OCI-LY7 (cell line): Measurements from ENCODE around the gene ZNF831. TPM values are rescaled to one million over a fixed set of nuclear protein-coding genes. Genes with fewer than 3 reads are reported as not detected.

Experiments
- BruUV-seq: library from RNA; stranded (reverse); fragments of 400-500 nt; replicated peaks from 2 replicates; lab custom pipeline; 2021; lab: Mats Ljungman, UMichigan
- CTCF ChIA-PET: fragments of 300-600 bp; sonication (Branson Sonifier 250); formaldehyde crosslinking; loops from one replicate; lab custom pipeline; 2022; ENCODE audit warnings: antibody characterized with exemption; ENCODE audit not compliant: unreplicated experiment; lab: Charles Lee
- POLR2A ChIA-PET: fragments of 300-600 bp; sonication (Branson Sonifier 250); formaldehyde crosslinking; loops from one replicate; lab custom pipeline; 2022; ENCODE audit warnings: antibody characterized with exemption; lab: Charles Lee
- DNase-seq: peaks from one replicate; pipeline ENCODE4 v3.0.0-alpha.2; 2015; ENCODE audit warnings: low spot score
- H2AFZ ChIP-seq: fragments of 200-600 bp; sonication (generic), shearing (Covaris generic); 2 replicates; pipeline ENCODE4 v1.6.1; 2014; ENCODE audit warnings: mild to moderate bottlenecking, antibody characterized with exemption, low read length, moderate library complexity
- H3K27ac ChIP-seq: fragments of 200-600 bp; sonication (generic); 2 replicates; pipeline ENCODE4 v1.5.1; 2014; ENCODE audit warnings: mixed run types, low read depth, mild to moderate bottlenecking, moderate library complexity, low read length, inconsistent platforms; ENCODE audit not compliant: poor library complexity, severe bottlenecking
- H3K36me3 ChIP-seq: fragments of 200-600 bp; sonication (generic); 2 replicates; pipeline ENCODE4 v1.6.1; 2014; ENCODE audit warnings: mild to moderate bottlenecking, antibody characterized with exemption, low read length, moderate library complexity, mixed read lengths; ENCODE audit not compliant: insufficient read depth
- H3K4me1 ChIP-seq: fragments of 200-600 bp; sonication (generic); 2 replicates; pipeline ENCODE4 v1.5.1; 2014; ENCODE audit warnings: mild to moderate bottlenecking, low read length; ENCODE audit not compliant: insufficient read depth, poor library complexity, severe bottlenecking
- H3K4me2 ChIP-seq: fragments of 200-600 bp; sonication (generic); 2 replicates; pipeline ENCODE4 v1.6.1; 2014; ENCODE audit warnings: mild to moderate bottlenecking, low read length
- H3K4me3 ChIP-seq: fragments of 200-600 bp; sonication (generic); 2 replicates; pipeline ENCODE4 v1.5.1; 2014; ENCODE audit warnings: mild to moderate bottlenecking, low read depth, low read length; ENCODE audit not compliant: poor library complexity, severe bottlenecking
- H3K79me2 ChIP-seq: fragments of 200-600 bp; sonication (generic); 2 replicates; pipeline ENCODE4 v1.6.1; 2016; ENCODE audit warnings: low read depth, mild to moderate bottlenecking, low read length, moderate library complexity, mixed read lengths; ENCODE audit not compliant: insufficient read depth
- H3K9me2 ChIP-seq: fragments of 200-600 bp; sonication (generic); 2 replicates; pipeline ENCODE4 v1.6.1; 2016; ENCODE audit warnings: mild to moderate bottlenecking, low read length, mixed read lengths; ENCODE audit not compliant: insufficient read depth
- H3K9me3 ChIP-seq: fragments of 200-600 bp; sonication (generic); 2 replicates; pipeline ENCODE4 v1.6.1; 2014; ENCODE audit warnings: mild to moderate bottlenecking, mixed run types, low read length, mixed read lengths
- H4K20me1 ChIP-seq: fragments of 200-600 bp; sonication (generic); 2 replicates; pipeline ENCODE4 v1.6.1; 2014; ENCODE audit warnings: mild to moderate bottlenecking, antibody characterized with exemption, low read length, moderate library complexity, mixed read lengths; ENCODE audit not compliant: insufficient read depth
- EZH2phosphoT487 ChIP-seq: fragments of 200-600 bp; sonication (generic); IDR thresholded peaks from 2 replicates; pipeline ENCODE4 v1.6.1; 2018; ENCODE audit warnings: low read depth, borderline replicate concordance, mild to moderate bottlenecking, mixed run types, antibody characterized with exemption, low read length, moderate library complexity, mixed read lengths
- intact Hi-C: fragments of 100-400 bp; cut with micrococcal nuclease; formaldehyde crosslinking; loops from one replicate; pipeline ENCODE4 v1.10.0; 2022; ENCODE audit not compliant: unreplicated experiment
- total RNA-seq, 2 experiments: library from RNA; depleted of rRNA in 1 of 2; stranded (reverse); fragments of >200 nt in 1 of 2; shearing (Covaris generic) in 1 of 2; gene quantifications; 2 replicates each; pipeline ENCODE4 v1.2.3, GENCODE V29; 2014 to 2022
- TF ChIP-seq, protein P1 (sequence below): fragments of 200-600 bp; sonication (generic); conservative IDR thresholded peaks from 2 replicates; pipeline ENCODE4 v1.5.1; 2014; ENCODE audit warnings: mild to moderate bottlenecking, antibody characterized with exemption, low read length, moderate library complexity, mixed read lengths

ZNF831 gene
- total RNA-seq, 2 experiments from 2014 or later: 5.9 to 6.3 TPM

GRCh38 chr20:59265298-59265697, 101.7 kb downstream of the ZNF831 start:
- H3K9me3 ChIP-seq: no peaks in the 10 kb centered on the region
- no peaks in the 10 kb centered on the region for H4K20me1 ChIP-seq
- H3K79me2 ChIP-seq: no peaks in the 10 kb centered on the region
- H3K4me1 ChIP-seq: peaks cover 3% of the 10 kb centered on the region
- intact Hi-C loops: no loop called here
- no peak overlapping the region for H3K4me3 ChIP-seq
- no peak for DNase-seq
- no peak overlapping the region for H3K27ac ChIP-seq
- no peak overlapping the region for H3K4me2 ChIP-seq
- no TSS peak for BruUV-seq
- H2AFZ ChIP-seq: no peak overlapping the region
- POLR2A ChIA-PET: interaction anchor here (0.7 kb wide), 1 partner anchor 1261 kb away, joined by 3 read pairs; no protein-coding TSS in a partner anchor
- no peaks in the 10 kb centered on the region for H3K36me3 ChIP-seq
- CTCF ChIA-PET: no interaction called here
- no peak for TF ChIP-seq EZH2phosphoT487
- TF ChIP-seq, protein P1, sequence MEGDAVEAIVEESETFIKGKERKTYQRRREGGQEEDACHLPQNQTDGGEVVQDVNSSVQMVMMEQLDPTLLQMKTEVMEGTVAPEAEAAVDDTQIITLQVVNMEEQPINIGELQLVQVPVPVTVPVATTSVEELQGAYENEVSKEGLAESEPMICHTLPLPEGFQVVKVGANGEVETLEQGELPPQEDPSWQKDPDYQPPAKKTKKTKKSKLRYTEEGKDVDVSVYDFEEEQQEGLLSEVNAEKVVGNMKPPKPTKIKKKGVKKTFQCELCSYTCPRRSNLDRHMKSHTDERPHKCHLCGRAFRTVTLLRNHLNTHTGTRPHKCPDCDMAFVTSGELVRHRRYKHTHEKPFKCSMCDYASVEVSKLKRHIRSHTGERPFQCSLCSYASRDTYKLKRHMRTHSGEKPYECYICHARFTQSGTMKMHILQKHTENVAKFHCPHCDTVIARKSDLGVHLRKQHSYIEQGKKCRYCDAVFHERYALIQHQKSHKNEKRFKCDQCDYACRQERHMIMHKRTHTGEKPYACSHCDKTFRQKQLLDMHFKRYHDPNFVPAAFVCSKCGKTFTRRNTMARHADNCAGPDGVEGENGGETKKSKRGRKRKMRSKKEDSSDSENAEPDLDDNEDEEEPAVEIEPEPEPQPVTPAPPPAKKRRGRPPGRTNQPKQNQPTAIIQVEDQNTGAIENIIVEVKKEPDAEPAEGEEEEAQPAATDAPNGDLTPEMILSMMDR: no peak
- H3K9me2 ChIP-seq: no peaks in the 10 kb centered on the region

- Histone ChIP-seq H3K9me3 (no peaks in the 10 kb centered on the region), H3K36me3 (no peaks in the 10 kb centered on the region), H4K20me1 (no peaks in the 10 kb centered on the region), H3K79me2 (no peaks in the 10 kb centered on the region), H3K4me1 (peaks cover 3% of the 10 kb centered on the region), H2AFZ (no peak overlapping the region), H3K27ac (no peak overlapping the region), H3K4me2 (no peak overlapping the region), H3K4me3 (no peak overlapping the region), H3K9me2 (no peaks in the 10 kb centered on the region)
- POLR2A ChIA-PET: no interaction called here
- CTCF ChIA-PET: no interaction called here
- no peak for DNase-seq
- intact Hi-C loops: no loop called here
- BruUV-seq: no TSS peak
- TF ChIP-seq, protein P1: no peak
- no peak for TF ChIP-seq EZH2phosphoT487
These were observed 105.2 kb downstream of the ZNF831 start for GRCh38 chr20:59268870-59269269.

- CTCF ChIA-PET: no interaction called here
- BruUV-seq: no TSS peak
- POLR2A ChIA-PET: interaction anchor here (0.6 kb wide), 2 partner anchors 24 to 639 kb away, joined by 3 to 4 read pairs; no protein-coding TSS in a partner anchor
- Histone ChIP-seq H3K4me2 (no peak overlapping the region), H3K9me3 (no peaks in the 10 kb centered on the region), H4K20me1 (no peaks in the 10 kb centered on the region), H2AFZ (no peak overlapping the region), H3K27ac (no peak overlapping the region), H3K36me3 (no peaks in the 10 kb centered on the region), H3K79me2 (no peaks in the 10 kb centered on the region), H3K4me1 (peaks cover 3% of the 10 kb centered on the region), H3K9me2 (no peaks in the 10 kb centered on the region), H3K4me3 (no peak overlapping the region)
- TF ChIP-seq EZH2phosphoT487: no peak
- TF ChIP-seq, protein P1: no peak
- intact Hi-C loops: no loop called here
- no peak for DNase-seq
These were observed 105.9 kb downstream of the ZNF831 start for GRCh38 chr20:59269411-59270025.
